WTC11 (cell line): Measurements from ENCODE around the gene ELP2.

Experiments used
- ESRRA ChIP-seq: sonication (generic); formaldehyde crosslinking; IDR thresholded peaks from 2 replicates; pipeline ENCODE4 v1.8.1; 2022; ENCODE audit warnings: mild to moderate bottlenecking, missing genetic modification reagents, borderline replicate concordance
- TF ChIP-seq, protein P1 (sequence below): fragments of 200-600 bp; IDR thresholded peaks from 2 replicates; pipeline ENCODE4 v1.8.0; 2022; ENCODE audit warnings: antibody characterized with exemption

DNA sequence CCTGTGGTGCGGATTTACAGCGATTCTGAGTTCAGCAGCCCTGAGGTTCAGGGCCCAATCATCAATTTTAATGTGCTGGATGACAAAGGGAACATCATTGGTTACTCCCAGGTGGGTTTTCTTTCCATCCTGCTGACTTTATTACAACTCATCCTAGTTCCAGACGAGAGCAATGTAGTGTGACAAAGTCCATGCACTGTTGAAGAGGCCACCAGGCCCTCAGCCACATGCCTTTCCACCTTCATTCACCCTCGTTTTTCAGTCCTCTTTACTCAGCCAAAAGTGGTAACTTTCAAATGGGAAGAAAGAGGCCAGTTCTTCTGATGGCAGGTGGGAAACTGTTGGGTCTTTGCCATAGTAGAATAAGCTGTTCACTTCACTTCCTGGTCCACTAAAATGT lies 75.5 kb downstream of the ELP2 start:
- TF ChIP-seq, protein P1, sequence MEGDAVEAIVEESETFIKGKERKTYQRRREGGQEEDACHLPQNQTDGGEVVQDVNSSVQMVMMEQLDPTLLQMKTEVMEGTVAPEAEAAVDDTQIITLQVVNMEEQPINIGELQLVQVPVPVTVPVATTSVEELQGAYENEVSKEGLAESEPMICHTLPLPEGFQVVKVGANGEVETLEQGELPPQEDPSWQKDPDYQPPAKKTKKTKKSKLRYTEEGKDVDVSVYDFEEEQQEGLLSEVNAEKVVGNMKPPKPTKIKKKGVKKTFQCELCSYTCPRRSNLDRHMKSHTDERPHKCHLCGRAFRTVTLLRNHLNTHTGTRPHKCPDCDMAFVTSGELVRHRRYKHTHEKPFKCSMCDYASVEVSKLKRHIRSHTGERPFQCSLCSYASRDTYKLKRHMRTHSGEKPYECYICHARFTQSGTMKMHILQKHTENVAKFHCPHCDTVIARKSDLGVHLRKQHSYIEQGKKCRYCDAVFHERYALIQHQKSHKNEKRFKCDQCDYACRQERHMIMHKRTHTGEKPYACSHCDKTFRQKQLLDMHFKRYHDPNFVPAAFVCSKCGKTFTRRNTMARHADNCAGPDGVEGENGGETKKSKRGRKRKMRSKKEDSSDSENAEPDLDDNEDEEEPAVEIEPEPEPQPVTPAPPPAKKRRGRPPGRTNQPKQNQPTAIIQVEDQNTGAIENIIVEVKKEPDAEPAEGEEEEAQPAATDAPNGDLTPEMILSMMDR: no peak
- no peak for TF ChIP-seq ESRRA (CRISPR knock-in tag)
